A673 (cell line): ENCODE data around the gene CHD2. TPM values are rescaled to one million over a fixed set of nuclear protein-coding genes. Genes with fewer than 3 reads are reported as not detected.

Source experiments
- BruUV-seq: library from RNA; stranded (reverse); fragments of 400-500 nt; replicated peaks from 2 replicates; lab custom pipeline; 2021; lab: Mats Ljungman, UMichigan
- CTCF ChIA-PET: fragments of 300-600 bp; sonication (Branson Sonifier 250); formaldehyde crosslinking; loops from one replicate; lab custom pipeline; 2022; ENCODE audit warnings: antibody characterized with exemption; lab: Charles Lee
- POLR2A ChIA-PET: fragments of 300-600 bp; sonication (Branson Sonifier 250); formaldehyde crosslinking; loops from one replicate; lab custom pipeline; 2022; ENCODE audit warnings: antibody characterized with exemption; ENCODE audit not compliant: low non-redundant PET; lab: Charles Lee
- DNase-seq: peaks from one replicate; pipeline ENCODE4 v3.0.0-alpha.2; 2015; ENCODE audit warnings: low spot score
- H3K27ac ChIP-seq: fragments of 200-600 bp; sonication (generic); 2 replicates; pipeline ENCODE4 v1.5.1; 2016; ENCODE audit warnings: mixed run types, low read depth, mild to moderate bottlenecking, mixed read lengths, antibody characterized with exemption, low read length; ENCODE audit not compliant: poor library complexity, severe bottlenecking
- H3K27me3 ChIP-seq: fragments of 200-600 bp; sonication (generic); replicated peaks from 2 replicates; pipeline ENCODE4 v1.6.1; 2017; ENCODE audit warnings: mixed run types, low read depth, mild to moderate bottlenecking, mixed read lengths, antibody characterized with exemption, low read length; ENCODE audit not compliant: insufficient read depth, poor library complexity
- H3K36me3 ChIP-seq: fragments of 200-600 bp; sonication (generic); 2 replicates; pipeline ENCODE4 v1.6.1; 2016; ENCODE audit warnings: mixed run types, mild to moderate bottlenecking, mixed read lengths, antibody characterized with exemption, low read length; ENCODE audit not compliant: insufficient read depth, poor library complexity, severe bottlenecking
- H3K4me1 ChIP-seq: fragments of 200-600 bp; sonication (generic); 2 replicates; pipeline ENCODE4 v1.6.1; 2017; ENCODE audit warnings: mixed run types, mild to moderate bottlenecking, mixed read lengths, antibody characterized with exemption, low read length; ENCODE audit not compliant: insufficient read depth, poor library complexity, severe bottlenecking
- H3K4me3 ChIP-seq: fragments of 200-600 bp; sonication (generic); 2 replicates; pipeline ENCODE4 v1.5.1; 2016; ENCODE audit warnings: low read depth, mixed run types, mild to moderate bottlenecking, mixed read lengths, low read length; ENCODE audit not compliant: poor library complexity, severe bottlenecking
- H3K9me3 ChIP-seq: fragments of 200-600 bp; sonication (generic); 2 replicates; pipeline ENCODE4 v1.6.1; 2016; ENCODE audit warnings: mixed run types, low read depth, mild to moderate bottlenecking, mixed read lengths, antibody characterized with exemption, low read length; ENCODE audit not compliant: poor library complexity, severe bottlenecking
- EZH2 ChIP-seq: fragments of 200-600 bp; sonication (generic); IDR thresholded peaks from 2 replicates; pipeline ENCODE4 v1.6.1; 2017; ENCODE audit warnings: borderline replicate concordance, low read depth, mild to moderate bottlenecking, mixed read lengths, antibody characterized with exemption, low read length; ENCODE audit not compliant: poor library complexity, severe bottlenecking
- intact Hi-C: fragments of 100-400 bp; cut with micrococcal nuclease; formaldehyde crosslinking; loops from one replicate; pipeline ENCODE4 v1.10.0; 2022; ENCODE audit not compliant: unreplicated experiment
- total RNA-seq: library from RNA; stranded (reverse); gene quantifications from 2 replicates; pipeline ENCODE4 v1.2.3, GENCODE V29; 2021
- TF ChIP-seq, protein P1 (sequence below): fragments of 300-800, 200-600 bp; sonication (generic); conservative IDR thresholded peaks from 2 replicates; pipeline ENCODE4 v1.5.1; 2017; ENCODE audit warnings: low read depth, mild to moderate bottlenecking, antibody characterized with exemption, low read length, moderate library complexity, mixed read lengths

CHD2 gene
- total RNA-seq, 1 experiment from 2014 or later: 75.7 TPM

- DNase-seq: no peak
- intact Hi-C loops: no loop called here
- no peaks in the 10 kb centered on the region for H3K36me3 ChIP-seq
- ChIA-PET CTCF (no interaction called here), POLR2A (no interaction called here)
- BruUV-seq: no TSS peak
- H3K4me1 ChIP-seq: peaks cover 14% of the 10 kb centered on the region
- no peaks in the 10 kb centered on the region for H3K27me3 ChIP-seq
- H3K27ac ChIP-seq: no peak overlapping the region
- no peaks in the 10 kb centered on the region for H3K9me3 ChIP-seq
- TF ChIP-seq, protein P1, sequence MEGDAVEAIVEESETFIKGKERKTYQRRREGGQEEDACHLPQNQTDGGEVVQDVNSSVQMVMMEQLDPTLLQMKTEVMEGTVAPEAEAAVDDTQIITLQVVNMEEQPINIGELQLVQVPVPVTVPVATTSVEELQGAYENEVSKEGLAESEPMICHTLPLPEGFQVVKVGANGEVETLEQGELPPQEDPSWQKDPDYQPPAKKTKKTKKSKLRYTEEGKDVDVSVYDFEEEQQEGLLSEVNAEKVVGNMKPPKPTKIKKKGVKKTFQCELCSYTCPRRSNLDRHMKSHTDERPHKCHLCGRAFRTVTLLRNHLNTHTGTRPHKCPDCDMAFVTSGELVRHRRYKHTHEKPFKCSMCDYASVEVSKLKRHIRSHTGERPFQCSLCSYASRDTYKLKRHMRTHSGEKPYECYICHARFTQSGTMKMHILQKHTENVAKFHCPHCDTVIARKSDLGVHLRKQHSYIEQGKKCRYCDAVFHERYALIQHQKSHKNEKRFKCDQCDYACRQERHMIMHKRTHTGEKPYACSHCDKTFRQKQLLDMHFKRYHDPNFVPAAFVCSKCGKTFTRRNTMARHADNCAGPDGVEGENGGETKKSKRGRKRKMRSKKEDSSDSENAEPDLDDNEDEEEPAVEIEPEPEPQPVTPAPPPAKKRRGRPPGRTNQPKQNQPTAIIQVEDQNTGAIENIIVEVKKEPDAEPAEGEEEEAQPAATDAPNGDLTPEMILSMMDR: no peak
- no peak for TF ChIP-seq EZH2
- H3K4me3 ChIP-seq: no peak overlapping the region
Measured at GRCh38 chr15:93056836-93057235, 156.7 kb downstream of the CHD2 start.

DNA sequence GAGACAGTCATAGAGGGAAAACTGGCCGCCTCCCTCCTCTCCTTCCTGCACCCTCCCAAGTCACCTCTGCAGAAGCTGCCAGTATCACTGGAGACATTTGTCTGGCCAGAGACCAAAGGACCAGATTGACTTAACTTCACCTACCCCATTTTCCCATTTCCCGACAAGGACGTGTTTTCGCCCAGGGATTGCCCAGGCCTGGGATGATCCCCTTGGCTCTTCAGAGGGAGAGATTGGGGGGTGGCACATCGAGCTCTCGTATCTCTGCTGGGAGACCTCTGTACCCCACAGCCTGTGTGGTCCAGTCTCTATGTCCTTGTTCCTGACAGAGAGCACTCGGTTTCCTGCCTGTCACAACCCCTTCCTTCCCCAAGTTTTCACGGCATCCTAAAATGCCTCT is 157.5 kb downstream of the CHD2 start:
- Histone ChIP-seq H3K36me3 (no peaks in the 10 kb centered on the region), H3K4me1 (peaks cover 19% of the 10 kb centered on the region), H3K27me3 (no peaks in the 10 kb centered on the region), H3K27ac (no peak overlapping the region), H3K9me3 (no peaks in the 10 kb centered on the region), H3K4me3 (no peak overlapping the region)
- DNase-seq: no peak
- BruUV-seq: no TSS peak
- ChIA-PET POLR2A (no interaction called here), CTCF (no interaction called here)
- no peak for TF ChIP-seq EZH2
- TF ChIP-seq, protein P1: no peak
- intact Hi-C loops: no loop called here

GRCh38 chr15:93058128-93058527 is 158.0 kb downstream of the CHD2 start:
- peaks cover 23% of the 10 kb centered on the region for H3K4me1 ChIP-seq
- POLR2A ChIA-PET: no interaction called here
- H3K9me3 ChIP-seq: no peaks in the 10 kb centered on the region
- no peak overlapping the region for H3K4me3 ChIP-seq
- H3K36me3 ChIP-seq: no peaks in the 10 kb centered on the region
- DNase-seq: no peak
- intact Hi-C loops: no loop called here
- CTCF ChIA-PET: no interaction called here
- no peak for TF ChIP-seq EZH2
- TF ChIP-seq, protein P1: no peak
- no TSS peak for BruUV-seq
- H3K27ac ChIP-seq: no peak overlapping the region
- H3K27me3 ChIP-seq: no peaks in the 10 kb centered on the region
